ENCODE measurements around the gene RBMS1.

Gene RBMS1

GRCh38 chr2:160471950-160472349, 21.7 kb downstream of the RBMS1 start:
- no CpG with 5 or more reads among the region's 3 CpGs for WGBS (ENCODE audit: insufficient coverage, insufficient read length)
- H3K27me3 ChIP-seq (ENCODE audit: control insufficient read depth, insufficient read depth, low read length), result no peaks in the 10 kb centered on the region
- H3K4me3 ChIP-seq (ENCODE audit: low read length), result no peak overlapping the region
- no peaks in the 10 kb centered on the region for H3K36me3 ChIP-seq (ENCODE audit: control insufficient read depth, insufficient read depth, low read length)
- no peaks in the 10 kb centered on the region for H3K9me3 ChIP-seq (ENCODE audit: control insufficient read depth, insufficient read depth, low read length)
- no peak for DNase-seq (ENCODE audit: low read depth, low spot score)
- peaks cover 3% of the 10 kb centered on the region for H3K4me1 ChIP-seq (ENCODE audit: control insufficient read depth, insufficient read depth, low read length)
- no peak overlapping the region for H3K27ac ChIP-seq (ENCODE audit: low read length)

- Histone ChIP-seq H3K4me3 (ENCODE audit: low read length) (no peak overlapping the region), H3K27ac (ENCODE audit: low read length) (no peak overlapping the region), H3K9me3 (ENCODE audit: control insufficient read depth, insufficient read depth, low read length) (no peaks in the 10 kb centered on the region), H3K36me3 (ENCODE audit: control insufficient read depth, insufficient read depth, low read length) (no peaks in the 10 kb centered on the region), H3K4me1 (ENCODE audit: control insufficient read depth, insufficient read depth, low read length) (peaks cover 3% of the 10 kb centered on the region; the same call in 1 of the 2 replicates), H3K27me3 (ENCODE audit: control insufficient read depth, insufficient read depth, low read length) (no peaks in the 10 kb centered on the region)
- WGBS (ENCODE audit: insufficient coverage, insufficient read length), result no CpG with 5 or more reads among the region's 5 CpGs
- DNase-seq (ENCODE audit: low read depth, low spot score), result no peak
Measured at GRCh38 chr2:160469621-160470204, 23.9 kb downstream of the RBMS1 start.

GRCh38 chr2:160469164-160469563, 24.4 kb downstream of the RBMS1 start:
- DNase-seq (ENCODE audit: low read depth, low spot score), result no peak
- Histone ChIP-seq H3K36me3 (ENCODE audit: control insufficient read depth, insufficient read depth, low read length) (no peaks in the 10 kb centered on the region), H3K27ac (ENCODE audit: low read length) (no peak overlapping the region), H3K27me3 (ENCODE audit: control insufficient read depth, insufficient read depth, low read length) (no peaks in the 10 kb centered on the region), H3K4me3 (ENCODE audit: low read length) (no peak overlapping the region), H3K4me1 (ENCODE audit: control insufficient read depth, insufficient read depth, low read length) (peaks cover 3% of the 10 kb centered on the region; the same call in 1 of the 2 replicates), H3K9me3 (ENCODE audit: control insufficient read depth, insufficient read depth, low read length) (no peaks in the 10 kb centered on the region)
- WGBS (ENCODE audit: insufficient coverage, insufficient read length), result no CpG with 5 or more reads among the region's 6 CpGs

GRCh38 chr2:160467086-160467485, 26.5 kb downstream of the RBMS1 start:
- H3K27me3 ChIP-seq (ENCODE audit: control insufficient read depth, insufficient read depth, low read length), result no peaks in the 10 kb centered on the region
- no peak overlapping the region for H3K4me3 ChIP-seq (ENCODE audit: low read length)
- no peaks in the 10 kb centered on the region for H3K9me3 ChIP-seq (ENCODE audit: control insufficient read depth, insufficient read depth, low read length)
- H3K27ac ChIP-seq (ENCODE audit: low read length), result no peak overlapping the region
- H3K4me1 ChIP-seq (ENCODE audit: control insufficient read depth, insufficient read depth, low read length), result peaks cover 3% of the 10 kb centered on the region; the same call in 1 of the 2 replicates
- DNase-seq (ENCODE audit: low read depth, low spot score), result no peak
- H3K36me3 ChIP-seq (ENCODE audit: control insufficient read depth, insufficient read depth, low read length), result no peaks in the 10 kb centered on the region
- WGBS (ENCODE audit: insufficient coverage, insufficient read length), result no CpG with 5 or more reads among the region's 6 CpGs

- H3K9me3 ChIP-seq (ENCODE audit: control insufficient read depth, insufficient read depth, low read length), result no peaks in the 10 kb centered on the region
- WGBS (ENCODE audit: insufficient coverage, insufficient read length), result no CpG with 5 or more reads among the region's 3 CpGs
Measured at GRCh38 chr2:160465406-160465805, 28.2 kb downstream of the RBMS1 start.

GRCh38 chr2:160465002-160465401, 28.6 kb downstream of the RBMS1 start:
- peaks cover 3% of the 10 kb centered on the region; the same call in 1 of the 2 replicates for H3K4me1 ChIP-seq (ENCODE audit: control insufficient read depth, insufficient read depth, low read length)
- no peaks in the 10 kb centered on the region for H3K27me3 ChIP-seq (ENCODE audit: control insufficient read depth, insufficient read depth, low read length)
- H3K27ac ChIP-seq (ENCODE audit: low read length), result no peak overlapping the region
- no peak overlapping the region for H3K4me3 ChIP-seq (ENCODE audit: low read length)
- DNase-seq (ENCODE audit: low read depth, low spot score), result no peak
- no peaks in the 10 kb centered on the region for H3K36me3 ChIP-seq (ENCODE audit: control insufficient read depth, insufficient read depth, low read length)
- no CpG with 5 or more reads among the region's 2 CpGs for WGBS (ENCODE audit: insufficient coverage, insufficient read length)
- no peaks in the 10 kb centered on the region for H3K9me3 ChIP-seq (ENCODE audit: control insufficient read depth, insufficient read depth, low read length)

More at GRCh38 chr2:160465406-160465805, 28.2 kb downstream of the RBMS1 start:
- no peak overlapping the region for H3K27ac ChIP-seq (ENCODE audit: low read length)
- no peaks in the 10 kb centered on the region for H3K36me3 ChIP-seq (ENCODE audit: control insufficient read depth, insufficient read depth, low read length)
- peaks cover 3% of the 10 kb centered on the region; the same call in 1 of the 2 replicates for H3K4me1 ChIP-seq (ENCODE audit: control insufficient read depth, insufficient read depth, low read length)
- H3K27me3 ChIP-seq (ENCODE audit: control insufficient read depth, insufficient read depth, low read length), result no peaks in the 10 kb centered on the region
- H3K4me3 ChIP-seq (ENCODE audit: low read length), result no peak overlapping the region
- DNase-seq (ENCODE audit: low read depth, low spot score), result no peak

- no peak for DNase-seq (ENCODE audit: low read depth, low spot score)
- no peaks in the 10 kb centered on the region for H3K9me3 ChIP-seq (ENCODE audit: control insufficient read depth, insufficient read depth, low read length)
- no peak overlapping the region for H3K27ac ChIP-seq (ENCODE audit: low read length)
- peaks cover 3% of the 10 kb centered on the region; the same call in 1 of the 2 replicates for H3K4me1 ChIP-seq (ENCODE audit: control insufficient read depth, insufficient read depth, low read length)
- no CpG with 5 or more reads among the region's 2 CpGs for WGBS (ENCODE audit: insufficient coverage, insufficient read length)
- no peaks in the 10 kb centered on the region for H3K36me3 ChIP-seq (ENCODE audit: control insufficient read depth, insufficient read depth, low read length)
- H3K4me3 ChIP-seq (ENCODE audit: low read length), result no peak overlapping the region
- no peaks in the 10 kb centered on the region for H3K27me3 ChIP-seq (ENCODE audit: control insufficient read depth, insufficient read depth, low read length)
Measured at GRCh38 chr2:160464017-160464416, 29.6 kb downstream of the RBMS1 start.

- DNase-seq (ENCODE audit: low read depth, low spot score), result no peak
- H3K4me1 ChIP-seq (ENCODE audit: control insufficient read depth, insufficient read depth, low read length), result peaks cover 3% of the 10 kb centered on the region; the same call in 1 of the 2 replicates
- no CpG with 5 or more reads among the region's 9 CpGs for WGBS (ENCODE audit: insufficient coverage, insufficient read length)
- H3K27me3 ChIP-seq (ENCODE audit: control insufficient read depth, insufficient read depth, low read length), result no peaks in the 10 kb centered on the region
- no peak overlapping the region for H3K4me3 ChIP-seq (ENCODE audit: low read length)
- no peaks in the 10 kb centered on the region for H3K36me3 ChIP-seq (ENCODE audit: control insufficient read depth, insufficient read depth, low read length)
- H3K27ac ChIP-seq (ENCODE audit: low read length), result no peak overlapping the region
- H3K9me3 ChIP-seq (ENCODE audit: control insufficient read depth, insufficient read depth, low read length), result no peaks in the 10 kb centered on the region
Measured at GRCh38 chr2:160463245-160463644, 30.4 kb downstream of the RBMS1 start.

GRCh38 chr2:160460333-160460731, 33.3 kb downstream of the RBMS1 start:
- DNase-seq (ENCODE audit: low read depth, low spot score), result no peak
- no CpG with 5 or more reads among the region's 4 CpGs for WGBS (ENCODE audit: insufficient coverage, insufficient read length)
- Histone ChIP-seq H3K4me3 (ENCODE audit: low read length) (no peak overlapping the region), H3K36me3 (ENCODE audit: control insufficient read depth, insufficient read depth, low read length) (no peaks in the 10 kb centered on the region), H3K9me3 (ENCODE audit: control insufficient read depth, insufficient read depth, low read length) (no peaks in the 10 kb centered on the region), H3K4me1 (ENCODE audit: control insufficient read depth, insufficient read depth, low read length) (peaks cover under 1% of the 10 kb centered on the region; the same call in 1 of the 2 replicates), H3K27me3 (ENCODE audit: control insufficient read depth, insufficient read depth, low read length) (no peaks in the 10 kb centered on the region), H3K27ac (ENCODE audit: low read length) (no peak overlapping the region)

GRCh38 chr2:160459538-160460332, 33.9 kb downstream of the RBMS1 start:
- Histone ChIP-seq H3K36me3 (ENCODE audit: control insufficient read depth, insufficient read depth, low read length) (no peaks in the 10 kb centered on the region), H3K4me3 (ENCODE audit: low read length) (no peak overlapping the region), H3K9me3 (ENCODE audit: control insufficient read depth, insufficient read depth, low read length) (no peaks in the 10 kb centered on the region), H3K4me1 (ENCODE audit: control insufficient read depth, insufficient read depth, low read length) (no peaks in the 10 kb centered on the region), H3K27ac (ENCODE audit: low read length) (no peak overlapping the region), H3K27me3 (ENCODE audit: control insufficient read depth, insufficient read depth, low read length) (no peaks in the 10 kb centered on the region)
- no peak for DNase-seq (ENCODE audit: low read depth, low spot score)
- WGBS (ENCODE audit: insufficient coverage, insufficient read length), result 100% methylated on average over 1 of the region's 1 CpG
